ENCODE measurements around the gene SNUPN. TPM values are rescaled to one million over a fixed set of nuclear protein-coding genes. Genes with fewer than 3 reads are reported as not detected.
A peak's percentile ranks its signal among the peaks of the same experiment; 100 is the strongest.

The SNUPN gene
- total and polyA plus RNA-seq, 2 experiments from 2014 or later = 25.2 to 28.8 TPM

- TF ChIP-seq CTCF (IDR thresholded peaks at IDR 0.05; ENCODE audit: poor library complexity) (no peak), EZH2 (IDR thresholded peaks at IDR 0.05; ENCODE audit: borderline replicate concordance) (no peak), EZH2phosphoT487 (IDR thresholded peaks at IDR 0.05; ENCODE audit: low read depth, severe bottlenecking, unreplicated experiment) (no peak)
- Histone ChIP-seq H4K20me1 (ENCODE audit: insufficient read depth, poor library complexity, severe bottlenecking) (no peaks in the 10 kb centered on the region), H3K27ac (peak overlapping the region; percentile 95), H2AFZ (no peak overlapping the region), H3K79me2 (no peaks in the 10 kb centered on the region), H3K9me3 (ENCODE audit: low read depth) (no peaks in the 10 kb centered on the region), H3K4me1 (ENCODE audit: insufficient read depth) (peaks cover 36% of the 10 kb centered on the region), H3K9me2 (replicated peaks; ENCODE audit: insufficient read depth) (no peaks in the 10 kb centered on the region), H3K4me2 (peak overlapping the region; percentile 68), H3K4me3 (no peak overlapping the region), H3K36me3 (replicated peaks; ENCODE audit: insufficient read depth, low read depth) (no peaks in the 10 kb centered on the region), H3K27me3 (no peaks in the 10 kb centered on the region)
- DNase-seq (ENCODE audit: low spot score) = peak; percentile 81
- 35% methylated on average over 14 of the region's 14 CpGs for WGBS (ENCODE audit: low lambda C conversion rate, missing lambda C conversion rate)
Observed at GRCh38 chr15:75672646-75673425, 47.3 kb upstream of the SNUPN start.

- H3K27ac ChIP-seq = peak overlapping the region; percentile 95
Observed at GRCh38 chr15:75671730-75672602, 46.4 kb upstream of the SNUPN start.

GRCh38 chr15:75669879-75670212 is 44.3 kb upstream of the SNUPN start:
- H3K9me2 ChIP-seq (replicated peaks; ENCODE audit: insufficient read depth) = no peaks in the 10 kb centered on the region
- WGBS (ENCODE audit: low lambda C conversion rate, missing lambda C conversion rate) = 75% methylated on average over 6 of the region's 6 CpGs

More at GRCh38 chr15:75671730-75672602, 46.4 kb upstream of the SNUPN start:
- no peak overlapping the region for H2AFZ ChIP-seq
- H3K9me3 ChIP-seq (ENCODE audit: low read depth) = no peaks in the 10 kb centered on the region
- H3K27me3 ChIP-seq = no peaks in the 10 kb centered on the region
- DNase-seq (ENCODE audit: low spot score) = no peak
- TF ChIP-seq CTCF (IDR thresholded peaks at IDR 0.05; ENCODE audit: poor library complexity) = no peak
- TF ChIP-seq EZH2 (IDR thresholded peaks at IDR 0.05; ENCODE audit: borderline replicate concordance) = no peak
- no peak for TF ChIP-seq EZH2phosphoT487 (IDR thresholded peaks at IDR 0.05; ENCODE audit: low read depth, severe bottlenecking, unreplicated experiment)
- 80% methylated on average over 11 of the region's 11 CpGs for WGBS (ENCODE audit: low lambda C conversion rate, missing lambda C conversion rate)
- H3K9me2 ChIP-seq (replicated peaks; ENCODE audit: insufficient read depth) = no peaks in the 10 kb centered on the region
- no peaks in the 10 kb centered on the region for H4K20me1 ChIP-seq (ENCODE audit: insufficient read depth, poor library complexity, severe bottlenecking)
- no peak overlapping the region for H3K4me3 ChIP-seq
- peak overlapping the region; percentile 20 for H3K4me2 ChIP-seq
- H3K79me2 ChIP-seq = no peaks in the 10 kb centered on the region
- no peaks in the 10 kb centered on the region for H3K36me3 ChIP-seq (replicated peaks; ENCODE audit: insufficient read depth, low read depth)
- peaks cover 38% of the 10 kb centered on the region for H3K4me1 ChIP-seq (ENCODE audit: insufficient read depth)

More at GRCh38 chr15:75669879-75670212, 44.3 kb upstream of the SNUPN start:
- no peak overlapping the region for H3K4me3 ChIP-seq
- H3K27ac ChIP-seq = no peak overlapping the region
- peaks cover 3% of the 10 kb centered on the region for H3K79me2 ChIP-seq
- H3K36me3 ChIP-seq (replicated peaks; ENCODE audit: insufficient read depth, low read depth) = no peaks in the 10 kb centered on the region
- H4K20me1 ChIP-seq (ENCODE audit: insufficient read depth, poor library complexity, severe bottlenecking) = no peaks in the 10 kb centered on the region
- H3K27me3 ChIP-seq = no peaks in the 10 kb centered on the region
- H3K4me2 ChIP-seq = no peak overlapping the region
- no peak for DNase-seq (ENCODE audit: low spot score)
- no peak for TF ChIP-seq EZH2 (IDR thresholded peaks at IDR 0.05; ENCODE audit: borderline replicate concordance)
- no peak for TF ChIP-seq CTCF (IDR thresholded peaks at IDR 0.05; ENCODE audit: poor library complexity)
- no peak for TF ChIP-seq EZH2phosphoT487 (IDR thresholded peaks at IDR 0.05; ENCODE audit: low read depth, severe bottlenecking, unreplicated experiment)
- H2AFZ ChIP-seq = no peak overlapping the region
- H3K9me3 ChIP-seq (ENCODE audit: low read depth) = no peaks in the 10 kb centered on the region
- peaks cover 52% of the 10 kb centered on the region for H3K4me1 ChIP-seq (ENCODE audit: insufficient read depth)

Data from hepatocyte (in vitro differentiated cells).